IMR-90 (cell line): ENCODE data around the gene MAGI2. TPM values are rescaled to one million over a fixed set of nuclear protein-coding genes. Genes with fewer than 3 reads are reported as not detected.

Experiments
- ATAC-seq: fragments of 200-7000 bp; cut with Tn5 transposase; 2 replicates; pipeline ENCODE4 v1.9.1; 2020; ENCODE audit warnings: low read depth, mild to moderate bottlenecking, moderate library complexity
- BruUV-seq: library from RNA; stranded (reverse); fragments of 400-500 nt; replicated peaks from 2 replicates; lab custom pipeline; 2021; lab: Mats Ljungman, UMichigan
- CTCF ChIA-PET: fragments of 300-600 bp; formaldehyde crosslinking; extraction: SDS; loops from one replicate; lab custom pipeline; 2021; ENCODE audit warnings: antibody characterized with exemption; lab: Yijun Ruan, JAX
- POLR2A ChIA-PET: fragments of 300-600 bp; sonication (Branson Sonifier 250); formaldehyde crosslinking; loops from one replicate; lab custom pipeline; 2022; ENCODE audit warnings: antibody characterized with exemption; ENCODE audit not compliant: unreplicated experiment; lab: Charles Lee
- DNase-seq: peaks from one replicate; pipeline ENCODE4 v3.0.0; 2013
- H2AFZ ChIP-seq: replicated peaks from 2 replicates; pipeline ENCODE3; 2013; ENCODE audit warnings: low read length, mild to moderate bottlenecking; ENCODE audit not compliant: poor library complexity
- H2AK5ac ChIP-seq: 2 replicates; pipeline ENCODE4 v1.6.1; 2013; ENCODE audit warnings: low read depth, low read length, inconsistent platforms
- H2AK9ac ChIP-seq: replicated peaks from 2 replicates; pipeline ENCODE3; 2013; ENCODE audit warnings: mild to moderate bottlenecking, low read depth, low read length, moderate library complexity; ENCODE audit not compliant: poor library complexity
- H2BK120ac ChIP-seq: 2 replicates; pipeline ENCODE4 v1.6.1; 2013; ENCODE audit warnings: low read depth, low read length, inconsistent platforms
- H2BK15ac ChIP-seq: 3 replicates; pipeline ENCODE4 v1.6.1; 2013; ENCODE audit warnings: low read depth, low read length, inconsistent platforms
- H2BK20ac ChIP-seq: 2 replicates; pipeline ENCODE4 v1.6.1; 2013; ENCODE audit warnings: low read depth, mild to moderate bottlenecking, inconsistent platforms, low read length, moderate library complexity
- H2BK5ac ChIP-seq: 2 replicates; pipeline ENCODE4 v1.6.1; 2013; ENCODE audit warnings: mild to moderate bottlenecking, low read depth, low read length, inconsistent platforms; ENCODE audit not compliant: poor library complexity, severe bottlenecking
- H3K14ac ChIP-seq: replicated peaks from 2 replicates; pipeline ENCODE4 v1.6.1; 2013; ENCODE audit warnings: low read depth, low read length, inconsistent platforms
- H3K18ac ChIP-seq: 2 replicates; pipeline ENCODE4 v1.6.1; 2013; ENCODE audit warnings: low read depth, low read length, control low read depth
- H3K23ac ChIP-seq: 2 replicates; pipeline ENCODE4 v1.6.1; 2013; ENCODE audit warnings: low read depth, low read length, inconsistent platforms
- H3K27ac ChIP-seq: 2 replicates; pipeline ENCODE4 v1.5.1; 2013; ENCODE audit warnings: mild to moderate bottlenecking, control low read depth, low read length; ENCODE audit not compliant: insufficient read depth
- H3K27me3 ChIP-seq: 2 replicates; pipeline ENCODE4 v1.6.1; 2013; ENCODE audit warnings: low read length; ENCODE audit not compliant: control insufficient read depth, insufficient read depth
- H3K36me3 ChIP-seq: 2 replicates; pipeline ENCODE4 v1.6.1; 2013; ENCODE audit warnings: low read length, mixed read lengths; ENCODE audit not compliant: control insufficient read depth, insufficient read depth
- H3K4ac ChIP-seq: 2 replicates; pipeline ENCODE4 v1.6.1; 2013; ENCODE audit warnings: low read depth, low read length, inconsistent platforms
- H3K4me1 ChIP-seq: 2 replicates; pipeline ENCODE4 v1.6.1; 2013; ENCODE audit warnings: low read length, mixed read lengths; ENCODE audit not compliant: control insufficient read depth, insufficient read depth
- H3K4me2 ChIP-seq: 2 replicates; pipeline ENCODE4 v1.6.1; 2013; ENCODE audit warnings: low read depth, mild to moderate bottlenecking, control low read depth, low read length, moderate library complexity
- H3K4me3 ChIP-seq: 2 replicates; pipeline ENCODE4 v1.5.1; 2013; ENCODE audit warnings: low read depth, mild to moderate bottlenecking, control low read depth, low read length, moderate library complexity; ENCODE audit not compliant: insufficient read depth
- H3K56ac ChIP-seq: 2 replicates; pipeline ENCODE4 v1.6.1; 2013; ENCODE audit warnings: low read length, inconsistent platforms; ENCODE audit not compliant: insufficient read depth; ENCODE audit errors: extremely low read depth
- H3K79me1 ChIP-seq, 2 experiments: 2 replicates each; pipeline ENCODE4 v1.6.1; 2013; ENCODE audit warnings: low read length in 2 of 2, inconsistent platforms in 1 of 2, low read depth in 1 of 2
- H3K9ac ChIP-seq: 2 replicates; pipeline ENCODE4 v1.6.1; 2013; ENCODE audit warnings: low read depth, low read length, control low read depth
- H3K9me1 ChIP-seq: 2 replicates; pipeline ENCODE4 v1.6.1; 2013; ENCODE audit warnings: low read length, inconsistent platforms; ENCODE audit not compliant: insufficient read depth
- H3K9me3 ChIP-seq: 2 replicates; pipeline ENCODE4 v1.6.1; 2013; ENCODE audit warnings: low read length; ENCODE audit not compliant: control insufficient read depth, insufficient read depth
- H4K20me1 ChIP-seq: 2 replicates; pipeline ENCODE4 v1.6.1; 2013; ENCODE audit warnings: low read length, inconsistent platforms; ENCODE audit not compliant: insufficient read depth
- H4K5ac ChIP-seq: 2 replicates; pipeline ENCODE4 v1.6.1; 2013; ENCODE audit warnings: mild to moderate bottlenecking, low read depth, low read length, control low read depth
- H4K8ac ChIP-seq, 2 experiments: 2 replicates each; pipeline ENCODE4 v1.6.1; 2013; ENCODE audit warnings: low read depth in 2 of 2, low read length in 2 of 2, control low read depth in 1 of 2, inconsistent platforms in 1 of 2
- H4K91ac ChIP-seq: 2 replicates; pipeline ENCODE4 v1.6.1; 2013; ENCODE audit warnings: low read depth, low read length, inconsistent platforms; ENCODE audit not compliant: insufficient read depth
- BHLHE40 ChIP-seq: fragments of 150-350 bp; IDR thresholded peaks from 2 replicates; pipeline ENCODE4 v1.6.1; 2016; ENCODE audit warnings: mild to moderate bottlenecking, low read depth, low read length
- CEBPB ChIP-seq: IDR thresholded peaks from 2 replicates; pipeline ENCODE4 v1.6.1; 2012; ENCODE audit warnings: low read depth, low read length, improper control_type of control experiment
- CHD1 ChIP-seq: IDR thresholded peaks from 2 replicates; pipeline ENCODE4 v1.6.1; 2012; ENCODE audit warnings: low read depth, low read length, improper control_type of control experiment
- ELK1 ChIP-seq: fragments of 150-350 bp; IDR thresholded peaks from 2 replicates; pipeline ENCODE4 v1.6.1; 2016; ENCODE audit warnings: low read depth, mild to moderate bottlenecking, low read length, moderate library complexity, borderline replicate concordance
- FOS ChIP-seq: fragments of 150-350 bp; IDR thresholded peaks from 2 replicates; pipeline ENCODE4 v1.6.1; 2016; ENCODE audit warnings: low read depth, low read length
- MAFK ChIP-seq: IDR thresholded peaks from 2 replicates; pipeline ENCODE4 v1.6.1; 2012; ENCODE audit warnings: low read depth, low read length, improper control_type of control experiment
- MAZ ChIP-seq: IDR thresholded peaks from 2 replicates; pipeline ENCODE4 v1.6.1; 2012; ENCODE audit warnings: low read depth, mild to moderate bottlenecking, low read length, improper control_type of control experiment, moderate library complexity, borderline replicate concordance
- MXI1 ChIP-seq: IDR thresholded peaks from 2 replicates; pipeline ENCODE4 v1.6.1; 2012; ENCODE audit warnings: low read depth, mild to moderate bottlenecking, low read length, moderate library complexity, borderline replicate concordance
- NFE2L2 ChIP-seq: fragments of 150-350 bp; IDR thresholded peaks from 2 replicates; pipeline ENCODE4 v1.6.1; 2016; ENCODE audit warnings: low read depth, mild to moderate bottlenecking, low read length
- POLR2A ChIP-seq: IDR thresholded peaks from 2 replicates; pipeline ENCODE4 v1.6.1; 2012; ENCODE audit warnings: mild to moderate bottlenecking, low read depth, low read length
- RAD21 ChIP-seq: IDR thresholded peaks from 2 replicates; pipeline ENCODE4 v1.6.1; 2012; ENCODE audit warnings: low read length, improper control_type of control experiment
- RCOR1 ChIP-seq: IDR thresholded peaks from 2 replicates; pipeline ENCODE4 v1.6.1; 2012; ENCODE audit warnings: mild to moderate bottlenecking, low read length, improper control_type of control experiment; ENCODE audit not compliant: insufficient replicate concordance
- RFX5 ChIP-seq: IDR thresholded peaks from 2 replicates; pipeline ENCODE4 v1.8.0; 2012; ENCODE audit warnings: low read depth, mild to moderate bottlenecking, low read length, moderate library complexity
- SMC3 ChIP-seq: fragments of 150-350 bp; IDR thresholded peaks from 2 replicates; pipeline ENCODE4 v1.6.1; 2016; ENCODE audit warnings: low read depth, mild to moderate bottlenecking, antibody characterized with exemption, low read length, moderate library complexity
- USF2 ChIP-seq: fragments of 150-350 bp; IDR thresholded peaks from 2 replicates; pipeline ENCODE4 v1.6.1; 2017; ENCODE audit warnings: mild to moderate bottlenecking, antibody characterized with exemption, low read length, low read depth
- WGBS, 2 experiments: methylation state at CpG; one replicate each; pipeline versions ENCODE4 v1.1.5 to v1.1.7; 2013; ENCODE audit warnings: missing lambda C conversion rate in 2 of 2; ENCODE audit not compliant: insufficient read length in 1 of 2; ENCODE audit errors: extremely low coverage in 2 of 2; 5-methylcytosine and 5-hydroxymethylcytosine counted together
- dilution Hi-C: fragments of 300-500 bp; cut with HindIII; formaldehyde crosslinking; loops from one replicate; pipeline ENCODE4 v1.14.3; 2018; ENCODE audit warnings: low sequenced_read_pairs; ENCODE audit not compliant: unreplicated experiment
- in situ Hi-C: fragments of 300-500 bp; cut with MboI; formaldehyde crosslinking; loops from 3 replicates; pipeline ENCODE4 v1.14.3; 2019; ENCODE audit warnings: low sequenced_read_pairs, inconsistent platforms, mixed read lengths
- intact Hi-C: fragments of 100-400 bp; cut with micrococcal nuclease; formaldehyde crosslinking; loops from 2 replicates; pipeline ENCODE4 v1.10.0; 2022
- polyA plus RNA-seq, 3 experiments: library from polyadenylated mRNA; depleted of rRNA; stranded (reverse); fragments of >200 nt; gene quantifications; 2 replicates each; pipeline ENCODE4 v1.2.3, GENCODE V29; 2012; ENCODE audit warnings: low replicate concordance in 1 of 3
- total RNA-seq: library from RNA; depleted of rRNA; stranded (reverse); fragments of >200 nt; gene quantifications from 2 replicates; pipeline ENCODE4 v1.2.3, GENCODE V29; 2012

The MAGI2 gene
- total and polyA plus RNA-seq, 2 of the 4 experiments (the other 2 are of a cell fraction): 2.5 to 17.9 TPM

- Histone ChIP-seq H3K36me3 (no peaks in the 10 kb centered on the region), H3K14ac (no peak overlapping the region; the same call in 1 of the 2 replicates), H4K91ac (no peak overlapping the region), H4K20me1 (no peaks in the 10 kb centered on the region), H2BK20ac (no peak overlapping the region; the same call in 1 of the 2 replicates), H3K56ac (no peak overlapping the region), H3K79me1 (peaks cover 14 to 33% of the 10 kb centered on the region in 2 experiments; a peak in 3 of 4 replicates), H2BK15ac (0 out of 3 replicates have a peak overlapping the region, but pooled peaks have one; percentile 39), H3K27ac (no peak overlapping the region), H2AK9ac (no peak overlapping the region), H3K9ac (no peak overlapping the region), H3K4me3 (no peak overlapping the region), H4K8ac (peak overlapping the region in 1 of 2 experiments; percentile 1; a peak in 1 of 4 replicates), H4K5ac (no peak overlapping the region), H3K4me2 (no peak overlapping the region), H3K23ac (no peak overlapping the region), H3K9me1 (0 out of 2 replicates have a peak, but pooled peaks cover 3% of the 10 kb centered on the region), H3K4ac (peak overlapping the region; percentile 25; the same call in 1 of the 2 replicates), H3K9me3 (no peaks in the 10 kb centered on the region), H2AK5ac (no peak overlapping the region), H3K18ac (no peak overlapping the region), H2BK5ac (peak overlapping the region; percentile 11), H3K4me1 (peaks cover 5% of the 10 kb centered on the region; the same call in 1 of the 2 replicates), H2AFZ (no peak overlapping the region), H3K27me3 (no peaks in the 10 kb centered on the region), H2BK120ac (peak overlapping the region; percentile 42)
- POLR2A ChIA-PET: no interaction called here
- DNase-seq: no peak
- ATAC-seq: no peak
- dilution Hi-C loops: no loop called here
- WGBS, 2 experiments: no CpG with 5 or more reads among the region's 1 CpG
- in situ Hi-C loops: loop anchor here (5.0 kb wide), 1 partner anchor 751 kb away; no protein-coding TSS in a partner anchor
- CTCF ChIA-PET: no interaction called here
- intact Hi-C loops: loop anchor here (5.0 to 10.0 kb wide), 4 partner anchors 156 to 751 kb away; partner anchors contain the start of gene MAGI2
- BruUV-seq: no TSS peak
- no peak for TF ChIP-seq RFX5
- TF ChIP-seq ELK1: no peak
- no peak for TF ChIP-seq MXI1
- no peak for TF ChIP-seq MAZ
- no peak for TF ChIP-seq FOS
- no peak for TF ChIP-seq RCOR1
- TF ChIP-seq MAFK: no peak
- no peak for TF ChIP-seq CEBPB
- no peak for TF ChIP-seq SMC3
- TF ChIP-seq NFE2L2: no peak
- TF ChIP-seq BHLHE40: no peak
- TF ChIP-seq RAD21: no peak
- no peak for TF ChIP-seq POLR2A
- TF ChIP-seq CHD1: no peak
- no peak for TF ChIP-seq USF2
Measured at GRCh38 chr7:79296553-79297320, 156.7 kb downstream of the MAGI2 start.
